HepG2 (cell line): ENCODE results near the gene DOK5. TPM values are rescaled to one million over a fixed set of nuclear protein-coding genes. Genes with fewer than 3 reads are reported as not detected.

ENCODE experiments used
- ETV5 ChIP-seq: IDR thresholded peaks from 2 replicates; pipeline ENCODE4 v1.6.1; 2018; ENCODE audit warnings: missing biosample characterization, missing genetic modification reagents, inconsistent platforms, borderline replicate concordance
- HOXD1 ChIP-seq: sonication (generic); formaldehyde crosslinking; IDR thresholded peaks from 2 replicates; pipeline ENCODE4 v1.5.0; 2020; ENCODE audit warnings: missing genetic modification reagents
- PHF20 ChIP-seq: sonication (generic); formaldehyde crosslinking; IDR thresholded peaks from 2 replicates; pipeline ENCODE4 v1.5.0; 2020; ENCODE audit warnings: mild to moderate bottlenecking, missing genetic modification reagents
- RBM39 ChIP-seq: fragments of 200-400 bp; formaldehyde crosslinking; IDR thresholded peaks from one replicate; pipeline ENCODE4 v1.6.1; 2018; ENCODE audit warnings: antibody characterized with exemption, mild to moderate bottlenecking, low read depth, low read length; ENCODE audit not compliant: poor library complexity, severe bottlenecking
- RELA ChIP-seq: sonication (generic); formaldehyde crosslinking; IDR thresholded peaks from 2 replicates; pipeline ENCODE4 v1.4.0; 2020; ENCODE audit warnings: missing genetic modification reagents
- RNF2 ChIP-seq: fragments of 450-650 bp; conservative IDR thresholded peaks from 2 replicates; pipeline ENCODE4 v1.6.1; 2016; ENCODE audit warnings: low read depth
- ZNF776 ChIP-seq: sonication (generic); formaldehyde crosslinking; IDR thresholded peaks from 2 replicates; pipeline ENCODE4 v1.4.0; 2020; ENCODE audit warnings: mild to moderate bottlenecking, missing genetic modification reagents
- polyA plus RNA-seq, 8 experiments: library from polyadenylated mRNA; depleted of rRNA in 3 of 8; stranded (reverse) in 7 of 8; unstranded in 1 of 8; fragments of >200 nt; fragmentation: Illumina TruSeq in 4 of 8; extraction: Trizol in 4 of 8; gene quantifications; 2 replicates each; pipeline versions ENCODE4 v1.2.1 to v1.2.3, GENCODE V29; 2011 to 2016; ENCODE audit warnings: low read depth in 4 of 8, missing spikeins in 1 of 8, mixed read lengths in 1 of 8; ENCODE audit not compliant: insufficient read depth in 1 of 8
- total RNA-seq, 5 experiments: library from RNA; depleted of rRNA; stranded (reverse); fragments of >200 nt; fragmentation: Illumina TruSeq; extraction: Trizol; gene quantifications; 2 replicates each; pipeline ENCODE4 v1.2.3, GENCODE V29; 2016; ENCODE audit warnings: low read depth in 1 of 5
- TF ChIP-seq, protein P1 (sequence below): sonication (generic); formaldehyde crosslinking; IDR thresholded peaks from 2 replicates; pipeline ENCODE4 v1.5.1; 2020; ENCODE audit warnings: mild to moderate bottlenecking, missing genetic modification reagents
- TF ChIP-seq, protein P2 (sequence below): IDR thresholded peaks from 2 replicates; pipeline ENCODE4 v1.6.1; 2016
- TF ChIP-seq, protein P3 (sequence below): sonication (generic); formaldehyde crosslinking; IDR thresholded peaks from 2 replicates; pipeline ENCODE4 v1.5.1; 2020; ENCODE audit warnings: missing genetic modification reagents, mild to moderate bottlenecking, borderline replicate concordance
- TF ChIP-seq, protein P4 (sequence below): sonication (generic); formaldehyde crosslinking; IDR thresholded peaks from 2 replicates; pipeline ENCODE4 v1.4.0; 2020; ENCODE audit warnings: missing genetic modification reagents, mild to moderate bottlenecking, borderline replicate concordance

DOK5 gene
- total and polyA plus RNA-seq, 2 of the 13 experiments (the other 11 are each of a cell fraction or from before 2014, with no cell fraction given) = not detected

DNA sequence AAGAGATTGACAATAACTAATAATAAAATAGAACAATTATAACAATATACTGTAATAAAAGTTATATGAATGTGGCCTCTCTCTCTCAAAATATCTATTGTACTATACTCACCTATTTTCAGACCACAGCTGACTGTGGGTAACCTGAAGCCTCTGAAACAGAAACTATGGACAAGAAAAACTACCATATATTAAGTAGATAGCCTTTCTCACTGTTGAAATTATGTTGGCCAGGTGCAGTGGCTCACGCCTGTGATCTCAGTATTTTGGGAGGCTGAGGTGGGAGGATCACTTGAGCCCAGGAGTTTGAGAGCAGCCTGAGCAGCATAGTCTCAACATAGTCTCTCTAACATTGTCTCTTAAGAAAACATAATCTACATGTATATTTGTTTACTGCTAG is 89.9 kb downstream of the DOK5 start (continued):
- TF ChIP-seq, protein P1, sequence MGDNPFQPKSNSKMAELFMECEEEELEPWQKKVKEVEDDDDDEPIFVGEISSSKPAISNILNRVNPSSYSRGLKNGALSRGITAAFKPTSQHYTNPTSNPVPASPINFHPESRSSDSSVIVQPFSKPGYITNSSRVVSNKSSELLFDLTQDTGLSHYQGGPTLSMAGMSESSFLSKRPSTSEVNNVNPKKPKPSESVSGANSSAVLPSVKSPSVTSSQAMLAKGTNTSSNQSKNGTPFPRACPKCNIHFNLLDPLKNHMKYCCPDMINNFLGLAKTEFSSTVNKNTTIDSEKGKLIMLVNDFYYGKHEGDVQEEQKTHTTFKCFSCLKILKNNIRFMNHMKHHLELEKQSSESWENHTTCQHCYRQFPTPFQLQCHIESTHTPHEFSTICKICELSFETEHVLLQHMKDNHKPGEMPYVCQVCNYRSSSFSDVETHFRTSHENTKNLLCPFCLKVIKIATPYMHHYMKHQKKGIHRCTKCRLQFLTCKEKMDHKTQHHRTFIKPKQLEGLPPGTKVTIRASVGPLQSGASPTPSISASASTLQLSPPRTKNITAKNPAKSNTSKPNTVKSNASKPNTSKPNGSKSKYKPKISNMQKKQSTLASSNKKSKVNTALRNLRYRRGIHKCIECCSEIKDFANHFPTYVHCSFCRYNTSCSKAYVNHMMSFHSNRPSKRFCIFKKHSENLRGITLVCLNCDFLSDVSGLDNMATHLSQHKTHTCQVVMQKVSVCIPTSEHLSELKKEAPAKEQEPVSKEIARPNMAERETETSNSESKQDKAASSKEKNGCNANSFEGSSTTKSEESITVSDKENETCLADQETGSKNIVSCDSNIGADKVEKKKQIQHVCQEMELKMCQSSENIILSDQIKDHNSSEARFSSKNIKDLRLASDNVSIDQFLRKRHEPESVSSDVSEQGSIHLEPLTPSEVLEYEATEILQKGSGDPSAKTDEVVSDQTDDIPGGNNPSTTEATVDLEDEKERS (CRISPR knock-in tag) = no peak
- TF ChIP-seq, protein P2, sequence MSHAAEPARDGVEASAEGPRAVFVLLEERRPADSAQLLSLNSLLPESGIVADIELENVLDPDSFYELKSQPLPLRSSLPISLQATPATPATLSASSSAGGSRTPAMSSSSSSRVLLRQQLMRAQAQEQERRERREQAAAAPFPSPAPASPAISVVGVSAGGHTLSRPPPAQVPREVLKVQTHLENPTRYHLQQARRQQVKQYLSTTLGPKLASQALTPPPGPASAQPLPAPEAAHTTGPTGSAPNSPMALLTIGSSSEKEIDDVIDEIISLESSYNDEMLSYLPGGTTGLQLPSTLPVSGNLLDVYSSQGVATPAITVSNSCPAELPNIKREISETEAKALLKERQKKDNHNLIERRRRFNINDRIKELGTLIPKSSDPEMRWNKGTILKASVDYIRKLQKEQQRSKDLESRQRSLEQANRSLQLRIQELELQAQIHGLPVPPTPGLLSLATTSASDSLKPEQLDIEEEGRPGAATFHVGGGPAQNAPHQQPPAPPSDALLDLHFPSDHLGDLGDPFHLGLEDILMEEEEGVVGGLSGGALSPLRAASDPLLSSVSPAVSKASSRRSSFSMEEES (CRISPR knock-in tag) = no peak
- TF ChIP-seq ZNF776 (CRISPR knock-in tag) = no peak
- TF ChIP-seq PHF20 (CRISPR knock-in tag) = no peak
- TF ChIP-seq ETV5 (CRISPR knock-in tag) = no peak
- no peak for TF ChIP-seq RNF2
- no peak for TF ChIP-seq RELA (CRISPR knock-in tag)
- no peak for TF ChIP-seq HOXD1 (CRISPR knock-in tag)
- TF ChIP-seq, protein P3, sequence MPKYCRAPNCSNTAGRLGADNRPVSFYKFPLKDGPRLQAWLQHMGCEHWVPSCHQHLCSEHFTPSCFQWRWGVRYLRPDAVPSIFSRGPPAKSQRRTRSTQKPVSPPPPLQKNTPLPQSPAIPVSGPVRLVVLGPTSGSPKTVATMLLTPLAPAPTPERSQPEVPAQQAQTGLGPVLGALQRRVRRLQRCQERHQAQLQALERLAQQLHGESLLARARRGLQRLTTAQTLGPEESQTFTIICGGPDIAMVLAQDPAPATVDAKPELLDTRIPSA (CRISPR knock-in tag) = no peak
- TF ChIP-seq RBM39 = no peak
- TF ChIP-seq, protein P4, sequence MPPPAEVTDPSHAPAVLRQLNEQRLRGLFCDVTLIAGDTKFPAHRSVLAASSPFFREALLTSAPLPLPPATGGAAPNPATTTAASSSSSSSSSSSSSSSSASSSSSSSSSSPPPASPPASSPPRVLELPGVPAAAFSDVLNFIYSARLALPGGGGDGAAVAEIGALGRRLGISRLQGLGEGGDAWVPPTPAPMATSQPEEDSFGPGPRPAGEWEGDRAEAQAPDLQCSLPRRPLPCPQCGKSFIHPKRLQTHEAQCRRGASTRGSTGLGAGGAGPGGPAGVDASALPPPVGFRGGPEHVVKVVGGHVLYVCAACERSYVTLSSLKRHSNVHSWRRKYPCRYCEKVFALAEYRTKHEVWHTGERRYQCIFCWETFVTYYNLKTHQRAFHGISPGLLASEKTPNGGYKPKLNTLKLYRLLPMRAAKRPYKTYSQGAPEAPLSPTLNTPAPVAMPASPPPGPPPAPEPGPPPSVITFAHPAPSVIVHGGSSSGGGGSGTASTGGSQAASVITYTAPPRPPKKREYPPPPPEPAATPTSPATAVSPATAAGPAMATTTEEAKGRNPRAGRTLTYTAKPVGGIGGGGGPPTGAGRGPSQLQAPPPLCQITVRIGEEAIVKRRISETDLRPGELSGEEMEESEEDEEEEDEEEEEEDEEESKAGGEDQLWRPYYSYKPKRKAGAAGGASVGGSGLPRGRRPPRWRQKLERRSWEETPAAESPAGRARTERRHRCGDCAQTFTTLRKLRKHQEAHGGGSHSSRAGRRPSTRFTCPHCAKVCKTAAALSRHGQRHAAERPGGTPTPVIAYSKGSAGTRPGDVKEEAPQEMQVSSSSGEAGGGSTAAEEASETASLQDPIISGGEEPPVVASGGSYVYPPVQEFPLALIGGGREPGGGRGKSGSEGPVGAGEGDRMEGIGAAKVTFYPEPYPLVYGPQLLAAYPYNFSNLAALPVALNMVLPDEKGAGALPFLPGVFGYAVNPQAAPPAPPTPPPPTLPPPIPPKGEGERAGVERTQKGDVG (CRISPR knock-in tag) = no peak
